Activated B cell treated with CpG ODN at 0.5 μM for 24 hours (primary cell): ENCODE measurements around the gene UBQLN1. TPM values are rescaled to one million over a fixed set of nuclear protein-coding genes. Genes with fewer than 3 reads are reported as not detected.

Source experiments
- ATAC-seq: fragments of 200-7000 bp; cut with Tn5 transposase; one replicate; pipeline ENCODE4 v1.10.0; 2021; ENCODE audit warnings: low read depth, mild to moderate bottlenecking, moderate library complexity
- CTCF ChIA-PET: fragments of 350-600 bp; sonication (Branson Sonifier 250); formaldehyde crosslinking; loops from one replicate; lab custom pipeline; 2021; ENCODE audit warnings: antibody characterized with exemption; lab: Charles Lee
- POLR2A ChIA-PET: fragments of 350-600 bp; sonication (Branson Sonifier 250); formaldehyde crosslinking; loops from one replicate; lab custom pipeline; 2021; ENCODE audit warnings: antibody characterized with exemption; lab: Charles Lee
- DNase-seq: peaks from one replicate; pipeline ENCODE4 v3.0.0; 2022
- H3K27ac Mint-ChIP-seq: one replicate; pipeline ENCODE4 v1.8.0; 2020; ENCODE audit warnings: mixed read lengths
- H3K27me3 Mint-ChIP-seq: one replicate; pipeline ENCODE4 v1.8.0; 2021; ENCODE audit warnings: mixed read lengths
- H3K36me3 Mint-ChIP-seq: one replicate; pipeline ENCODE4 v1.8.0; 2021; ENCODE audit warnings: low read depth, mixed read lengths
- H3K4me1 Mint-ChIP-seq: one replicate; pipeline ENCODE4 v1.8.0; 2021; ENCODE audit warnings: mixed read lengths
- H3K4me3 Mint-ChIP-seq: one replicate; pipeline ENCODE4 v1.8.0; 2020; ENCODE audit warnings: mild to moderate bottlenecking, mixed read lengths
- H3K9me3 Mint-ChIP-seq: one replicate; pipeline ENCODE4 v1.8.0; 2020; ENCODE audit warnings: mixed read lengths
- CTCF ChIP-seq: fragments of 200-600 bp; IDR thresholded peaks from one replicate; pipeline ENCODE4 v1.8.0; 2022; ENCODE audit warnings: antibody characterized with exemption, mild to moderate bottlenecking
- intact Hi-C: fragments of 100-400 bp; cut with micrococcal nuclease; formaldehyde crosslinking; loops from one replicate; pipeline ENCODE4 v1.15.1; 2024
- total RNA-seq: library from RNA; stranded (reverse); gene quantifications from 2 replicates; pipeline ENCODE4 v1.2.3, GENCODE V29; 2022

Gene UBQLN1
- total RNA-seq, 1 donor from 2014 or later, result 96.8 TPM

GRCh38 chr9:83637389-83637788 is 70.4 kb downstream of the UBQLN1 start:
- Mint-ChIP-seq H3K36me3 (peaks cover 13% of the 10 kb centered on the region), H3K27me3 (no peaks in the 10 kb centered on the region), H3K9me3 (no peaks in the 10 kb centered on the region), H3K27ac (no peak overlapping the region), H3K4me3 (no peak overlapping the region), H3K4me1 (no peaks in the 10 kb centered on the region)
- ChIA-PET POLR2A (no interaction called here), CTCF (interaction anchor here (1.0 to 1.5 kb wide), 2 partner anchors 11 to 17 kb away, joined by 3 read pairs; no protein-coding TSS in a partner anchor)
- DNase-seq (no peak), ATAC-seq (no peak)
- intact Hi-C loops, result no loop called here
- TF ChIP-seq CTCF, result no peak

GRCh38 chr9:83636813-83637212 is 70.9 kb downstream of the UBQLN1 start:
- Mint-ChIP-seq H3K4me1 (no peaks in the 10 kb centered on the region), H3K9me3 (no peaks in the 10 kb centered on the region), H3K4me3 (no peak overlapping the region), H3K36me3 (peaks cover 16% of the 10 kb centered on the region), H3K27me3 (no peaks in the 10 kb centered on the region), H3K27ac (no peak overlapping the region)
- intact Hi-C loops, result no loop called here
- POLR2A ChIA-PET, result no interaction called here
- no peak for DNase-seq
- ATAC-seq, result no peak
- no peak for TF ChIP-seq CTCF
- CTCF ChIA-PET, result interaction anchor here (1.5 kb wide), 1 partner anchor 12 kb away, joined by 3 read pairs; no protein-coding TSS in a partner anchor

GRCh38 chr9:83633676-83634075 is 74.1 kb downstream of the UBQLN1 start:
- Mint-ChIP-seq H3K27me3 (no peaks in the 10 kb centered on the region), H3K36me3 (peaks cover 32% of the 10 kb centered on the region), H3K4me3 (no peak overlapping the region), H3K27ac (no peak overlapping the region), H3K4me1 (no peaks in the 10 kb centered on the region), H3K9me3 (no peaks in the 10 kb centered on the region)
- intact Hi-C loops, result no loop called here
- ChIA-PET CTCF (no interaction called here), POLR2A (interaction anchor here (1.4 kb wide), 1 partner anchor 11 kb away, joined by 3 read pairs; the partner anchor contains the start of gene IDNK)
- TF ChIP-seq CTCF, result no peak
- ATAC-seq, result no peak
- no peak for DNase-seq

- peaks cover 34% of the 10 kb centered on the region for H3K36me3 Mint-ChIP-seq
- intact Hi-C loops, result no loop called here
- no peaks in the 10 kb centered on the region for H3K4me1 Mint-ChIP-seq
- ChIA-PET POLR2A (interaction anchor here (1.4 kb wide), 1 partner anchor 10 kb away, joined by 3 read pairs; the partner anchor contains the start of gene IDNK), CTCF (no interaction called here)
- no peak overlapping the region for H3K4me3 Mint-ChIP-seq
- ATAC-seq (no peak), DNase-seq (no peak)
- H3K9me3 Mint-ChIP-seq, result no peaks in the 10 kb centered on the region
- no peak overlapping the region for H3K27ac Mint-ChIP-seq
- H3K27me3 Mint-ChIP-seq, result no peaks in the 10 kb centered on the region
- TF ChIP-seq CTCF, result no peak
These were observed 74.5 kb downstream of the UBQLN1 start for GRCh38 chr9:83633255-83633654.

GRCh38 chr9:83630938-83631457 is 76.8 kb downstream of the UBQLN1 start:
- no peak for TF ChIP-seq CTCF
- peaks cover under 1% of the 10 kb centered on the region for H3K4me1 Mint-ChIP-seq
- H3K4me3 Mint-ChIP-seq, result no peak overlapping the region
- intact Hi-C loops, result no loop called here
- DNase-seq, result no peak
- ChIA-PET POLR2A (interaction anchor here (1.6 kb wide), 1 partner anchor 8 kb away, joined by 3 read pairs; the partner anchor contains the start of gene IDNK), CTCF (interaction anchor here (2.4 to 2.9 kb wide), 2 partner anchors 10 to 18 kb away, joined by 8 to 10 read pairs; no protein-coding TSS in a partner anchor)
- no peaks in the 10 kb centered on the region for H3K9me3 Mint-ChIP-seq
- H3K36me3 Mint-ChIP-seq, result peaks cover 42% of the 10 kb centered on the region
- no peak for ATAC-seq
- no peak overlapping the region for H3K27ac Mint-ChIP-seq
- no peaks in the 10 kb centered on the region for H3K27me3 Mint-ChIP-seq
